Type B pancreatic cell (in vitro differentiated cells): ENCODE results near the gene ARHGAP23. TPM values are rescaled to one million over a fixed set of nuclear protein-coding genes. Genes with fewer than 3 reads are reported as not detected.

Experiments used
- DNase-seq: peaks from one replicate; pipeline ENCODE4 v3.0.0; 2021; ENCODE audit warnings: mixed read lengths; ENCODE audit not compliant: unreplicated experiment; ENCODE audit errors: extremely low spot score
- H3K27ac Mint-ChIP-seq: 2 replicates; pipeline ENCODE4 v1.8.0; 2021; ENCODE audit warnings: mild to moderate bottlenecking, mixed read lengths
- H3K27me3 Mint-ChIP-seq: 2 replicates; pipeline ENCODE4 v1.8.0; 2021; ENCODE audit warnings: mixed read lengths
- H3K36me3 Mint-ChIP-seq: 2 replicates; pipeline ENCODE4 v1.8.0; 2021; ENCODE audit warnings: mixed read lengths
- H3K4me1 Mint-ChIP-seq: one replicate; pipeline ENCODE4 v1.8.0; 2021; ENCODE audit warnings: mixed read lengths; ENCODE audit not compliant: unreplicated experiment
- H3K4me3 Mint-ChIP-seq: 2 replicates; pipeline ENCODE4 v1.8.0; 2021; ENCODE audit warnings: mild to moderate bottlenecking, mixed read lengths
- H3K9me3 Mint-ChIP-seq: 2 replicates; pipeline ENCODE4 v1.8.0; 2021; ENCODE audit warnings: mixed read lengths
- CTCF ChIP-seq: fragments of 200-600 bp; sonication (generic); conservative IDR thresholded peaks from 2 replicates; pipeline ENCODE4 v1.5.0; 2021; ENCODE audit warnings: antibody characterized with exemption, mild to moderate bottlenecking
- total RNA-seq: library from RNA; stranded (reverse); gene quantifications from 2 replicates; pipeline ENCODE4 v1.2.1, GENCODE V29; 2021; ENCODE audit warnings: low replicate concordance

ARHGAP23 gene
- total RNA-seq, 1 donor from 2014 or later = 114 TPM

DNA sequence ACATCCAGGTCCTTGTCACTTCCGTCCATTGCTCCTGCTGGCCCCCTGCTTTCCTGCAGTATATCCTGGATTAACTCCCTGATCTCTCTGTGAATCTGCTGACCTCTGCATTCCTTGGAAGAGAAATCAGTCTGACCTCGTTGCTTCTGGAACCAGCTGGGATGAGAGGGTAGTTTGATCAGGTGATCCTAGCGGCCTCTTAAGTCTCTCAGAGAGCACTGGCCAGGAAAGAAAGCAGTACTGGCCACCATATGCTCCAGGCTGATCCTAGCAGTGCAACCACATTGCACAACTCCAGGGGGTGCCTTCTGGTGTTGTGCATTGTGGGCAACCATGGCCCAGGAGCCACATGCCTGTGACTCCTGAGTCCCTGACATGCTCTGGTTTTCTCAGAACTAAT is 79.2 kb downstream of the ARHGAP23 start:
- DNase-seq = no peak
- no peak for TF ChIP-seq CTCF
- H3K27ac Mint-ChIP-seq = peak overlapping the region; percentile 98
- H3K4me3 Mint-ChIP-seq = no peak overlapping the region
- peaks cover 11% of the 10 kb centered on the region for H3K36me3 Mint-ChIP-seq
- H3K27me3 Mint-ChIP-seq = peaks cover 39% of the 10 kb centered on the region
- H3K4me1 Mint-ChIP-seq = peaks cover 6% of the 10 kb centered on the region
- H3K9me3 Mint-ChIP-seq = no peaks in the 10 kb centered on the region

DNA sequence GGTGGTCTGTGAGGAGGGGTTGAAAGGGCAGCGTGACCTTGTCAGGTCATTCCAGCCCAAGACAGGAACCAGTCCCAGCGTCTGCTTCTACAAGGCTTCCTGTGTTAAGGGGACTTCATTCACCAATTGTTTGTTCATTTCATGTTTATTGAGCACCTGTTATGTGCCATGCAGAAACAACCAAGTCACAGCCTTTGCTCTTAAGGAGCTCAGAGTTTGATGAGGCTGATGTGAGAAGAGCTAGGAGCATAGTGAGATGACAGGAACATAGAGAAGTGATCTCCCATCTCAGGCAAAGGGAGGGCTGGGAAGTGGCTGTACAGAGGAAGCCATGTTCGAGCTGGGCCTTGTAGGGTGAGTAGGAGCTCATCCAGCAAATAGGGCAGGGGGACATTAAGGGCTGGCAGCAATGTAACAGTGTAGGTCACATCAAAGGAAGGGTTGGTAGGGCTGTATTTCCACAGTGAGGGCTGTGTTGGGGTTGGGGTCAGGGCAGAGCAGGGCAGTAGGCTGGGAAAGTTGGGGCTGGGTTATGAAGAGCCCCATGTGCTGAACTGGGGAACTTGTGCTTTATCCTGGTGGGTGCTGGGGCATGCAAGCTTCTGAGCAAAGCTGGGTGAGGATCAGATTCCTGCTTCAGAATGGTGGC is 79.8 kb downstream of the ARHGAP23 start:
- peaks cover 6% of the 10 kb centered on the region for H3K4me1 Mint-ChIP-seq
- no peak for TF ChIP-seq CTCF
- peaks cover 39% of the 10 kb centered on the region for H3K27me3 Mint-ChIP-seq
- peak overlapping the region; percentile 98 for H3K27ac Mint-ChIP-seq
- H3K4me3 Mint-ChIP-seq = peak overlapping the region; percentile 96
- no peak for DNase-seq
- peaks cover 9% of the 10 kb centered on the region for H3K36me3 Mint-ChIP-seq
- no peaks in the 10 kb centered on the region for H3K9me3 Mint-ChIP-seq

GRCh38 chr17:38508570-38508950 is 80.3 kb downstream of the ARHGAP23 start:
- no peak for TF ChIP-seq CTCF
- no peak for DNase-seq
- H3K36me3 Mint-ChIP-seq = peaks cover 9% of the 10 kb centered on the region
- H3K4me3 Mint-ChIP-seq = peak overlapping the region; percentile 96
- H3K27me3 Mint-ChIP-seq = peaks cover 39% of the 10 kb centered on the region
- peaks cover 6% of the 10 kb centered on the region for H3K4me1 Mint-ChIP-seq
- no peaks in the 10 kb centered on the region for H3K9me3 Mint-ChIP-seq
- peak overlapping the region; percentile 98 for H3K27ac Mint-ChIP-seq

- peak; percentile 93 for TF ChIP-seq CTCF
- Mint-ChIP-seq H3K4me1 (peaks cover 6% of the 10 kb centered on the region), H3K36me3 (peaks cover 9% of the 10 kb centered on the region), H3K9me3 (no peaks in the 10 kb centered on the region), H3K27ac (peak overlapping the region; percentile 98), H3K4me3 (peak overlapping the region; percentile 96), H3K27me3 (peaks cover 39% of the 10 kb centered on the region)
- peak; percentile 88 for DNase-seq
Measured at GRCh38 chr17:38508954-38509771, 80.9 kb downstream of the ARHGAP23 start.

GRCh38 chr17:38509772-38510420 is 81.6 kb downstream of the ARHGAP23 start:
- H3K4me1 Mint-ChIP-seq = peaks cover 6% of the 10 kb centered on the region
- H3K27ac Mint-ChIP-seq = peak overlapping the region; percentile 98
- peaks cover 39% of the 10 kb centered on the region for H3K27me3 Mint-ChIP-seq
- peak overlapping the region; percentile 96 for H3K4me3 Mint-ChIP-seq
- peaks cover 9% of the 10 kb centered on the region for H3K36me3 Mint-ChIP-seq
- no peaks in the 10 kb centered on the region for H3K9me3 Mint-ChIP-seq
- TF ChIP-seq CTCF = no peak
- no peak for DNase-seq
